HTERT RPE-1 (cell line): ENCODE results near the gene TMEM87A.

Experiments used
- in situ Hi-C: fragments of 300-500 bp; cut with MboI; formaldehyde crosslinking; loops from 4 replicates; pipeline ENCODE4 v1.14.3; 2020; ENCODE audit warnings: low sequenced_read_pairs

Gene TMEM87A

GRCh38 chr15:42207674-42208579, 65.3 kb downstream of the TMEM87A start, which contains the start of gene VPS39:
TSS of gene VPS39 (minus strand) at chr15:42208304. CDS start at chr15:42208153, 151 bp downstream.
- in situ Hi-C loops = no loop called here

- in situ Hi-C loops = no loop called here
These were observed 66.8 kb downstream of the TMEM87A start for GRCh38 chr15:42206406-42206805.

- in situ Hi-C loops = no loop called here
These were observed 69.3 kb downstream of the TMEM87A start for GRCh38 chr15:42203891-42204290.

- in situ Hi-C loops = no loop called here
These were observed 70.6 kb downstream of the TMEM87A start for GRCh38 chr15:42202653-42203052.

- in situ Hi-C loops = no loop called here
These were observed 71.4 kb downstream of the TMEM87A start for GRCh38 chr15:42201801-42202200.

- in situ Hi-C loops = no loop called here
These were observed 74.1 kb downstream of the TMEM87A start for GRCh38 chr15:42199126-42199525.

GRCh38 chr15:42198516-42198915, 74.7 kb downstream of the TMEM87A start:
- in situ Hi-C loops = no loop called here

GRCh38 chr15:42194513-42194912, 78.7 kb downstream of the TMEM87A start:
- in situ Hi-C loops = no loop called here

GRCh38 chr15:42193383-42193782, 79.8 kb downstream of the TMEM87A start:
- in situ Hi-C loops = no loop called here

- in situ Hi-C loops = no loop called here
These were observed 81.5 kb downstream of the TMEM87A start for GRCh38 chr15:42191610-42192346.

GRCh38 chr15:42190370-42190769, 82.9 kb downstream of the TMEM87A start:
- in situ Hi-C loops = no loop called here

GRCh38 chr15:42185801-42186200, 87.4 kb downstream of the TMEM87A start:
- in situ Hi-C loops = no loop called here

GRCh38 chr15:42184736-42185135, 88.5 kb downstream of the TMEM87A start:
- in situ Hi-C loops = no loop called here

- in situ Hi-C loops = no loop called here
These were observed 88.9 kb downstream of the TMEM87A start for GRCh38 chr15:42184296-42184695.

- in situ Hi-C loops = no loop called here
These were observed 90.3 kb downstream of the TMEM87A start for GRCh38 chr15:42182961-42183360.

- in situ Hi-C loops = no loop called here
These were observed 90.8 kb downstream of the TMEM87A start for GRCh38 chr15:42182328-42182886.

GRCh38 chr15:42178056-42178455, 95.2 kb downstream of the TMEM87A start:
- in situ Hi-C loops = no loop called here

GRCh38 chr15:42175671-42176070, 97.6 kb downstream of the TMEM87A start:
- in situ Hi-C loops = no loop called here

GRCh38 chr15:42172475-42172874, 100.8 kb downstream of the TMEM87A start:
- in situ Hi-C loops = no loop called here

GRCh38 chr15:42171795-42172194, 101.4 kb downstream of the TMEM87A start:
- in situ Hi-C loops = no loop called here

GRCh38 chr15:42171122-42171521, 102.1 kb downstream of the TMEM87A start:
- in situ Hi-C loops = no loop called here
